Activated T-cell treated with anti-CD3 and anti-CD28 coated beads for 1 hour (primary cell): Measurements from ENCODE around the gene LPCAT3.
A peak's percentile ranks its signal among the peaks of the same experiment; 100 is the strongest.

Source experiments
- DNase-seq: peaks from one replicate; pipeline ENCODE4 v3.0.0-alpha.2; 2020; ENCODE audit warnings: low read depth

The LPCAT3 gene

GRCh38 chr12:6963791-6964413 is 54.4 kb downstream of the LPCAT3 start:
- no peak for DNase-seq

GRCh38 chr12:6963016-6963731 is 55.1 kb downstream of the LPCAT3 start:
- no peak for DNase-seq

GRCh38 chr12:6962285-6963015 is 55.8 kb downstream of the LPCAT3 start:
- DNase-seq = no peak

GRCh38 chr12:6961695-6962284 is 56.5 kb downstream of the LPCAT3 start:
- DNase-seq = no peak

GRCh38 chr12:6961278-6961694 is 57.0 kb downstream of the LPCAT3 start:
- peak; percentile 80 for DNase-seq

- no peak for DNase-seq
These were observed 57.5 kb downstream of the LPCAT3 start for GRCh38 chr12:6960593-6961277.

- no peak for DNase-seq
These were observed 58.3 kb downstream of the LPCAT3 start for GRCh38 chr12:6959805-6960592.

GRCh38 chr12:6959058-6959804 is 59.0 kb downstream of the LPCAT3 start:
- peak; percentile 64 for DNase-seq

- DNase-seq = no peak
These were observed 59.6 kb downstream of the LPCAT3 start for GRCh38 chr12:6958609-6959057.

GRCh38 chr12:6957741-6958608 is 60.3 kb downstream of the LPCAT3 start:
- no peak for DNase-seq

- no peak for DNase-seq
These were observed 61.0 kb downstream of the LPCAT3 start for GRCh38 chr12:6957151-6957701.

- DNase-seq = no peak
These were observed 62.1 kb downstream of the LPCAT3 start for GRCh38 chr12:6956021-6956727.

GRCh38 chr12:6955108-6956020 is 62.9 kb downstream of the LPCAT3 start:
- DNase-seq = no peak

- DNase-seq = no peak
These were observed 63.8 kb downstream of the LPCAT3 start for GRCh38 chr12:6954316-6955107.

- peak; percentile 71 for DNase-seq
These were observed 64.6 kb downstream of the LPCAT3 start for GRCh38 chr12:6953442-6954315.
